NCI-H1694 (cell line): Measurements from ENCODE around the gene ACSL4.
A peak's percentile ranks its signal among the peaks of the same experiment; 100 is the strongest.
"Not testable (repeated sequence)": the region's sequence is repeated elsewhere in the genome, so short reads cannot be mapped to it uniquely, and the experiment has no call there.

Source experiments
- DNase-seq: peaks from one replicate; lab custom pipeline; 2025; lab: John Stamatoyannopoulos, UW

Gene ACSL4

GRCh38 chrX:109660435-109661143 is 72.5 kb downstream of the ACSL4 start:
- no peak for DNase-seq

GRCh38 chrX:109658391-109658790 is 74.7 kb downstream of the ACSL4 start:
- no peak for DNase-seq

- not testable (repeated sequence) for DNase-seq
Observed at GRCh38 chrX:109657364-109657763, 75.7 kb downstream of the ACSL4 start.

GRCh38 chrX:109656774-109657173 is 76.3 kb downstream of the ACSL4 start:
- no peak for DNase-seq

GRCh38 chrX:109655502-109656201 is 77.4 kb downstream of the ACSL4 start:
- no peak for DNase-seq

- no peak for DNase-seq
Observed at GRCh38 chrX:109654516-109655109, 78.4 kb downstream of the ACSL4 start.

GRCh38 chrX:109644671-109645070 is 88.4 kb downstream of the ACSL4 start:
- DNase-seq = not testable (repeated sequence)

- no peak for DNase-seq
Observed at GRCh38 chrX:109643687-109644086, 89.4 kb downstream of the ACSL4 start.

GRCh38 chrX:109638158-109638557 is 94.9 kb downstream of the ACSL4 start:
- no peak for DNase-seq

GRCh38 chrX:109637477-109637876 is 95.6 kb downstream of the ACSL4 start:
- not testable (repeated sequence) for DNase-seq

GRCh38 chrX:109635146-109635545 is 97.9 kb downstream of the ACSL4 start:
- DNase-seq = peak; percentile 26

- no peak for DNase-seq
Observed at GRCh38 chrX:109632906-109633504, 100.1 kb downstream of the ACSL4 start.

- DNase-seq = peak; percentile 3
Observed at GRCh38 chrX:109629310-109629709, 103.7 kb downstream of the ACSL4 start.

GRCh38 chrX:109626637-109627036 is 106.4 kb downstream of the ACSL4 start:
- DNase-seq = no peak

- DNase-seq = no peak
Observed at GRCh38 chrX:109624641-109625616, 108.1 kb downstream of the ACSL4 start, which contains the start of gene KCNE5. TSS of gene KCNE5 (minus strand) at chrX:109625172. CDS start at chrX:109625020, 152 bp downstream.

- no peak for DNase-seq
Observed at GRCh38 chrX:109623997-109624396, 109.1 kb downstream of the ACSL4 start.

GRCh38 chrX:109622270-109622669 is 110.8 kb downstream of the ACSL4 start:
- DNase-seq = no peak

- no peak for DNase-seq
Observed at GRCh38 chrX:109619771-109620170, 113.3 kb downstream of the ACSL4 start.

GRCh38 chrX:109614951-109615350 is 118.1 kb downstream of the ACSL4 start:
- no peak for DNase-seq

GRCh38 chrX:109601486-109601885 is 131.6 kb downstream of the ACSL4 start:
- no peak for DNase-seq

GRCh38 chrX:109600237-109600651 is 132.8 kb downstream of the ACSL4 start:
- DNase-seq = no peak
